Nephron (organoid): ENCODE data around the gene MYO3A.

ENCODE experiments used
- H3K27ac Mint-ChIP-seq, 3 experiments: 2 replicates each; pipeline ENCODE4 v1.8.0; 2020; ENCODE audit warnings: mixed read lengths in 3 of 3, mild to moderate bottlenecking in 2 of 3, moderate library complexity in 1 of 3
- H3K27me3 Mint-ChIP-seq: 2 replicates; pipeline ENCODE4 v1.8.0; 2021; ENCODE audit warnings: low read depth, mild to moderate bottlenecking, moderate library complexity, mixed read lengths
- H3K36me3 Mint-ChIP-seq: 2 replicates; pipeline ENCODE4 v1.8.0; 2020; ENCODE audit warnings: low read depth, mixed read lengths
- H3K4me1 Mint-ChIP-seq: 2 replicates; pipeline ENCODE4 v1.8.0; 2020; ENCODE audit warnings: mixed read lengths
- H3K4me3 Mint-ChIP-seq, 3 experiments: 2 replicates each; pipeline ENCODE4 v1.8.0; 2020; ENCODE audit warnings: mild to moderate bottlenecking in 3 of 3, mixed read lengths in 3 of 3, moderate library complexity in 2 of 3
- H3K9me3 Mint-ChIP-seq: 2 replicates; pipeline ENCODE4 v1.8.0; 2020; ENCODE audit warnings: mixed read lengths
- TF ChIP-seq, protein P1 (sequence below), 3 experiments: fragments of 200-600 bp; sonication (generic); IDR thresholded peaks; one replicate each; pipeline ENCODE4 v1.5.0; 2021; ENCODE audit warnings: antibody characterized with exemption in 3 of 3; ENCODE audit not compliant: unreplicated experiment in 3 of 3

The MYO3A gene

DNA sequence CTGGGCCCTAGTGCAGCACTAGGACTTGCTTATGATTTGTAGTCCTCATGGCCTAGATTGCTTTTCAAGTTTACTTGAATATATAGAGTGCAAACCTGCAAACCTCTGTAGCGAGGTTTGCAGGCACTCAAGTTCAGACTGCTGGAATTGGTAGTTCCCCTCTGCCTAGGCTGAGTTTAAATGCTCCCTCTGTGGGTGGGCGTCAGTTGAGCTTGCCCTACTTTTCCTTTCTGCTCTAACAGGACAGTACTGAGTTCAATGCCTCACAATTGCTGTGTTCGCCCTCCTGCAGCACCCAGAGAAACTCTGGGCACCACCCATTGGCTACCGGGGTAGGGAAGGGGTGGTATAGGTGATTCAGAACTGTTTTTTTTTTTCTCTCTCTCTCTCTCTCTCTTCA is 31.6 kb downstream of the MYO3A start:
- H3K36me3 Mint-ChIP-seq, result no peaks in the 10 kb centered on the region
- no peaks in the 10 kb centered on the region for H3K9me3 Mint-ChIP-seq
- no peak overlapping the region for H3K27ac Mint-ChIP-seq
- H3K4me1 Mint-ChIP-seq, result no peaks in the 10 kb centered on the region
- no peaks in the 10 kb centered on the region for H3K27me3 Mint-ChIP-seq
- H3K4me3 Mint-ChIP-seq, result no peak overlapping the region
- TF ChIP-seq, protein P1, sequence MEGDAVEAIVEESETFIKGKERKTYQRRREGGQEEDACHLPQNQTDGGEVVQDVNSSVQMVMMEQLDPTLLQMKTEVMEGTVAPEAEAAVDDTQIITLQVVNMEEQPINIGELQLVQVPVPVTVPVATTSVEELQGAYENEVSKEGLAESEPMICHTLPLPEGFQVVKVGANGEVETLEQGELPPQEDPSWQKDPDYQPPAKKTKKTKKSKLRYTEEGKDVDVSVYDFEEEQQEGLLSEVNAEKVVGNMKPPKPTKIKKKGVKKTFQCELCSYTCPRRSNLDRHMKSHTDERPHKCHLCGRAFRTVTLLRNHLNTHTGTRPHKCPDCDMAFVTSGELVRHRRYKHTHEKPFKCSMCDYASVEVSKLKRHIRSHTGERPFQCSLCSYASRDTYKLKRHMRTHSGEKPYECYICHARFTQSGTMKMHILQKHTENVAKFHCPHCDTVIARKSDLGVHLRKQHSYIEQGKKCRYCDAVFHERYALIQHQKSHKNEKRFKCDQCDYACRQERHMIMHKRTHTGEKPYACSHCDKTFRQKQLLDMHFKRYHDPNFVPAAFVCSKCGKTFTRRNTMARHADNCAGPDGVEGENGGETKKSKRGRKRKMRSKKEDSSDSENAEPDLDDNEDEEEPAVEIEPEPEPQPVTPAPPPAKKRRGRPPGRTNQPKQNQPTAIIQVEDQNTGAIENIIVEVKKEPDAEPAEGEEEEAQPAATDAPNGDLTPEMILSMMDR (IDR thresholded peaks at IDR 0.05; ENCODE audit: unreplicated experiment in 3 of 3), result no peak

DNA sequence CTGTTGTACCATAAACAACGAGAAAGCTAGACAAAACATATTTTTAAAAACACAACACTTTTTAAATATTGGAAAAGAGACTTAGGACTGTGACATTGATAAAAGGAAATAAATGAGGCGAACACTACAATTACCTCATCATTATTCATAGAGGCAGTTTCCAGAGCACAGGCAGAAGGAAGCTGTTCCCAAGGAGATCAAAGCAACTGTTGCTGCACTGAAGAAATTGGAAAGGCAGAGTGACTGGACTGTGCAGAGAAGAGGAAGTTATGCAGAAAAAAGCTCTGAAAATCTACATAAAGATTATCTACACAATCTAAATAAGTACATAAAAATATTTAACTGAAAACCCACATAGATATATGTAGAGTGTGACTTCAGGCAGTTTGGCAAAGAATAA is 32.8 kb downstream of the MYO3A start:
- H3K9me3 Mint-ChIP-seq, result no peaks in the 10 kb centered on the region
- TF ChIP-seq, protein P1 (IDR thresholded peaks at IDR 0.05; ENCODE audit: unreplicated experiment in 3 of 3), result no peak
- H3K4me3 Mint-ChIP-seq, result no peak overlapping the region
- no peak overlapping the region for H3K27ac Mint-ChIP-seq
- H3K36me3 Mint-ChIP-seq, result no peaks in the 10 kb centered on the region
- no peaks in the 10 kb centered on the region for H3K27me3 Mint-ChIP-seq
- no peaks in the 10 kb centered on the region for H3K4me1 Mint-ChIP-seq

DNA sequence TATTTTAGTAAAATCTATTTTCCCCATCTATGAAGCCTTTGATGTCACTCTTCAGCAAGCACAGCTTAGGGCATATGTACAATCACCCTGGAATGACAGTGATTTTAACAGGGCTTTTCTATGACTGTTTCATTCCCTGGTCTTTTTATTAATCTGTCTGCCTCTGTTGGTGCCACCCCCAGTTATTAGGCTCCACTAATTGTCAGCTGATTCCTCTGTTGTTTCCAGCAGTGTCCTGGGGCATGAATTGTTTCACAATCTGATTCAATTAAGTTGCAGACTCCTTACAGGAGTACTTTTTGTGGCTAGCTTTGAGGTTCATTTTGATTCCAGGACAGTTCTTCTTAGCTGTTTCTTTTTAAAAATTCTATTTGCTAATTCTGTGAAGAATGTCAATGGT is 38.6 kb downstream of the MYO3A start:
- H3K27me3 Mint-ChIP-seq, result no peaks in the 10 kb centered on the region
- H3K27ac Mint-ChIP-seq, result no peak overlapping the region
- TF ChIP-seq, protein P1 (IDR thresholded peaks at IDR 0.05; ENCODE audit: unreplicated experiment in 3 of 3), result no peak
- H3K36me3 Mint-ChIP-seq, result no peaks in the 10 kb centered on the region
- H3K4me3 Mint-ChIP-seq, result no peak overlapping the region
- no peaks in the 10 kb centered on the region for H3K4me1 Mint-ChIP-seq
- no peaks in the 10 kb centered on the region for H3K9me3 Mint-ChIP-seq

DNA sequence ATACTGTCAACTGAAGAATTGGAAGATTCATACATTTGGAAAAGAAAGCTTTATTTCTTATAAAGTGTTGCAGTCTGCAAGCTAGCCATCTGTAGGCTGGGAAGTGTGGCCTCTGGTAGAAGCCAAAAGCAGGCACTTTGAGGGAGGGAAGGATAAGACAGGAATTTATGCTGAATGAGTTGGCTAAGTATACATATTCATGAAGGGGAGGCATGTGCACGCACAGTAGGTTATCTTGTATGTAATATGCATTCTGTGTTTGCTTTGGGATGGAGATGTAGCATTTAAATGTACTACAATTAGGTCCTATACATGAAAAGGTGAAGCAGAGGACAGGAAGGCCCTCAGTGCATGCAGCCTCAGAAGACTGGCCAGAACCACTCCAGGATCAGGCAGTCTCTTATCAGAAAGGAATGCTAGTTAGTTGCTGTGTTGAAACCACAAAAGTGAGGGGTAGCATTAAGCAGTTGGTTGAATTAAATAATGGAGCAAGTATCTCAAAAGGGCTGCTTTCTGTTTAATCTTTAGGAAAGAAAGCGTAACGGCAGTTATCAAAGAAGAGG is 40.9 kb downstream of the MYO3A start:
- no peaks in the 10 kb centered on the region for H3K36me3 Mint-ChIP-seq
- no peak overlapping the region for H3K27ac Mint-ChIP-seq
- H3K27me3 Mint-ChIP-seq, result no peaks in the 10 kb centered on the region
- TF ChIP-seq, protein P1 (IDR thresholded peaks at IDR 0.05; ENCODE audit: unreplicated experiment in 3 of 3), result no peak
- H3K9me3 Mint-ChIP-seq, result no peaks in the 10 kb centered on the region
- H3K4me3 Mint-ChIP-seq, result no peak overlapping the region
- no peaks in the 10 kb centered on the region for H3K4me1 Mint-ChIP-seq

DNA sequence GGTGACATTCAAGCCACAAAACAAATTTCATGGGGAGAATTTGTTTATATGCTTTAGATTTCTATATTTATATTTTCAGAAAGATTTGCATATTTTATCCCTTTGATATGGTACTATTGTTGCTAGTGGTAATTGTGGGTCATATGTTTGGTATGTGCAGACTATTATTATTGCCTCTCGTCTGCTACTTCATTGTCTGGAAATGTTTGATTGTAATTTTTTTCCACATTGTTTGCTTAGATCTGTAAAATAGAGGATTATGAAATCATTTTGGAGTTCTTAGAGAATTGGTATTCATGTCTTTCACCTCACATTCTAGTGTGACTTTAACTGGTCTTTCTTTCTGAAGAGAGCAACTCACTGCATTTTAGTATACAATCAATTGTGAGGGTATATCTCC is 44.7 kb downstream of the MYO3A start:
- Mint-ChIP-seq H3K4me1 (no peaks in the 10 kb centered on the region), H3K4me3 (no peak overlapping the region), H3K36me3 (no peaks in the 10 kb centered on the region), H3K27ac (no peak overlapping the region), H3K27me3 (no peaks in the 10 kb centered on the region), H3K9me3 (no peaks in the 10 kb centered on the region)
- TF ChIP-seq, protein P1 (IDR thresholded peaks at IDR 0.05; ENCODE audit: unreplicated experiment in 3 of 3), result no peak

DNA sequence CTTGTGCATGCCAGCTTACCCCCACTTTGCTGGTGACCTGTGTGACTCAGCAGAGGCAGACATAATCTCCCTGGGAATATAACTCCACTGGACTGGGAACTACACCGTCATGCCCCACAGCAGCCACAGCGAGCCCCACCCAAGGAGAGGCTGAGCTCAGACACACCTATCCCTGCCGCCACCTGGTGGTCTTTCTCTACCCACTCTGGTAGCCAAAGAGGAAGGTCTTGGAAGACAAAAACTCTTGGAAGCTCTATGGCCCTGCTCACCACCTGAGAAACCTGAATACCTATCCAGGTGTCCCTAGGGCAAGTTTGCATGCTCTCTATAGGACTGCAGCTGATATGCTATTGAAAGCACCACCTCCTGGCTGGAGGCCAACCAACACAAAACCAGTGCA is 48.1 kb downstream of the MYO3A start:
- Mint-ChIP-seq H3K4me1 (no peaks in the 10 kb centered on the region), H3K9me3 (peaks cover 4% of the 10 kb centered on the region), H3K36me3 (no peaks in the 10 kb centered on the region), H3K27ac (no peak overlapping the region), H3K4me3 (no peak overlapping the region), H3K27me3 (no peaks in the 10 kb centered on the region)
- TF ChIP-seq, protein P1 (IDR thresholded peaks at IDR 0.05; ENCODE audit: unreplicated experiment in 3 of 3), result no peak
